CD4-positive, alpha-beta T cell treated with Interferon gamma for 1 hour (primary cell): ENCODE results near the gene PRSS57.
"Not testable (repeated sequence)": the region's sequence is repeated elsewhere in the genome, so short reads cannot be mapped to it uniquely, and the experiment has no call there.

Experiments used
- DNase-seq: peaks from one replicate; pipeline ENCODE4 v3.0.0-alpha.2; 2020

PRSS57 gene

DNA sequence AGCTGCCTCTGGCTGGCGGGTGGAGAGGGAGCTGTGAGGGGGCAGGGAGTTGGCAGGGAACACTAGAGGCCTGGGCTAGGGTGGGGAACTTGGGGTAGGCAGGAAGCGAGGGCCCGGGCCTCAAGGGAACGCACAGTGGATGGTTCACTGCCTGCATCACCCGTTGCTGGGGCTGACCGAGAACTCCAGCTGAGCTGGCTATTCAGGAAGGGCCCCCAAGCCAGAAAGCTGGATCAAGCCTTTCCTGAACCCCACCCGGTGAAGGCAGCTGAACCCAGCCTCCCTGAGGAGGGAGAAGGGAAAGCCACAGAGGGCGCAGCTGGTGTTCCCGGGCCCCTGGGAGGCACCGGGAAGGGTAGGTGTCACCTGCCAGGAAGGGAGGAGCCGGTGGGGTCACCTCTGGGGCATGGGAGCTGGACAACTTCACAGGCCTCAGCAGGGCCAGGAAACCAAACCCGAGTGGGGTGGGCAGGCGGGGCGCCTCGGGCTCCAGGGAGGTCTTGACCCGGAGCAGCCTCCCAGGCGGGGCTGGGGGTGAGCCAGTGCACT is 27.4 kb upstream of the PRSS57 start:
- DNase-seq: no peak

DNA sequence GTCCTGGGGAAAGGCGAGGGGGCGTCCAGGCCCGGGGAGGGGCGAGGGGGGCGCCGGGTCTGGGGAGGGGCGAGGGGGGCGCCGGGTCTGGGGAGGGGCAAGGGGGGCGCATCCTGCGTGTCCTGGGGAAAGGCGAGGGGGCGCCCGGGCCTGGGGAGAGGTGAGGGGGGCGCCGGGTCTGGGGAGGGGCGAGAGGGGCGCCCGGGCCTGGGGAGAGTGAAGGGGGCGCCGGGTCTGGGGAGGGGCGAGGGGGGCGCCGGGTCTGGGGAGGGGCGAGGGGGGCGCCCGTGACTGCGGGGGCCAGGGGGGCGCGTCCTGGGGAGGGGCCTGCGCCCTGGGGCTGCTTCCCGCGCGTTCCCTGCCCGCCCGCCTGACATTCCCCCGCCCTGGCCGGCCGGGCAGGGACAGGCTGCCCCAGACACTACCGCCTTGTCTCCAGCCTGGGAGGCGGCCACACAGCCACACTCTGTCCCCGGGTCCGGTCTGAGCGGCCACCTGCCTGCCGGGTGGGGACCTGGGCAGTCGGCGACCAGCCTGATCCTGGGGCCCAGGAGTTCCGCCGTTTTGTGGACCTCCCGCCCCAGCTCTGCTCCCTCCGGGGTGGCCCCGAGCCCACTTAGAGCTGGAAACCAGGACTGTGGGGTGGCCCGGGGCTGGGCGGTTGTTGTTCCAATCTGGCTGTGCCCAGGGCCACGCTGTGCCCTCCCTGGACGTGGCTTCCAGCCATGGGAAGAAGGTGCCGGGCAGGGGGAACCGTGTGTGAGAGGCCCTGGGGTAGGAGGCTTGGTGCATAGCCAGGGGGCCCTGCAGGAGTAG is 25.3 kb upstream of the PRSS57 start:
- DNase-seq: no peak

DNA sequence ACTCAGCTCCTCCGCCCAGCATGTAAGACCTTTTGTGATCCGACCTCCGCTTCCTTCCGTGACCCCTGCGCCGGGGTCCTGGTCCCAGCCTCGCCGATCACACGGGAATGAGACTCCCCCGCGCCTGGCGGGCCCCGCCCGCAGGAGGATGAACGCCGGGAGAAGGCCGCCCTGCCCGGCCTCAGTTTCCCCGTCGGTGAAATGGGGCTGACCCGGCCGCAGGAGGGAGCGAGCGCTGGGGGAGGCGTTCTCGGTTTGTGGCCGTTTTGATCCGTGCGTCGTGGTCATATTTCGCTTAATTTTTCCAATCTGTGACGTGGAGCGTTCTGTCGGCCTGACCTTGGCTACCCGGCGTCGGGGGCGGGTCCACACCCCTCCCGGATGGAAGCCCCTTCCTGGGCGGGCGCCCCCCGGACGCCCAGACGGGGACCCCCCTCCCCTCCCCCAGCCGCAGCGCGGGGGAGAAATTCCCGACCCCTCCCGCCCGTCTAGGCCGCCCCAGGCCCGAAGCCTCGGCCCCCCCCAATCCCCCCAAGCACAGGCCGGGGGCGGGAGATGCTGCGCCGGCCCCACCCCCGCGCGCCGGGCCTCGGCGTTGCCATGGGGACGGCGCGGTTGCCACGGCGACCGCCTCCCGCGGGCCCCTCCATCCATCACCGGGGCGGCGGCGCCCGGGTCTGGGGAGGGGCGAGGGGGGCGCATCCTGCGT is 24.5 kb upstream of the PRSS57 start:
- no peak for DNase-seq

DNA sequence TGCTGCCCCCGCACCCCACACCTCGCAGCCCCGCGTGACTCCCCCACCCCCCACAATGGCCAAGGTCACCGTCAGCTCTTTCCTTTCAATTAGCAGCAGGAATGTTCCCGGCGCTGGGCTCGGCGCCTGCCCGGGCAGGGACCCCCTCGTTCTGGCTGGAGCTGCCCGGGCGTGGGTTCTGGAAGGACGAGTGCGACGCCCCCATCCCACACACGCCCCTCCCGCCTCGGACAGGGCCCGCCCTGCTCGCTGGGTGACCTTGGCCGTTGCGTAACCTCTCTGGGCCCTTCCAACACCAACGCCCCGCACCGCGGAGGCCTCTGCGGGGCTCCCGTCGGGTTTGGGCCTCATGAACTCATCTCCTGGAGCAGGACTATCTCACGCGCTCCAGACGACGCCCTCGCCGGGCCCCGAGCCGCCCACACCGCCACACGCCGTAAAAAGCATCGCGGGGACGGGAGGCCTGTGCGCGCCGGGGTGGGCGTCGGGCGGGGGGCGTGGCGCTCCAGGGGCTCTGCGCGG is 23.8 kb upstream of the PRSS57 start:
- no peak for DNase-seq

DNA sequence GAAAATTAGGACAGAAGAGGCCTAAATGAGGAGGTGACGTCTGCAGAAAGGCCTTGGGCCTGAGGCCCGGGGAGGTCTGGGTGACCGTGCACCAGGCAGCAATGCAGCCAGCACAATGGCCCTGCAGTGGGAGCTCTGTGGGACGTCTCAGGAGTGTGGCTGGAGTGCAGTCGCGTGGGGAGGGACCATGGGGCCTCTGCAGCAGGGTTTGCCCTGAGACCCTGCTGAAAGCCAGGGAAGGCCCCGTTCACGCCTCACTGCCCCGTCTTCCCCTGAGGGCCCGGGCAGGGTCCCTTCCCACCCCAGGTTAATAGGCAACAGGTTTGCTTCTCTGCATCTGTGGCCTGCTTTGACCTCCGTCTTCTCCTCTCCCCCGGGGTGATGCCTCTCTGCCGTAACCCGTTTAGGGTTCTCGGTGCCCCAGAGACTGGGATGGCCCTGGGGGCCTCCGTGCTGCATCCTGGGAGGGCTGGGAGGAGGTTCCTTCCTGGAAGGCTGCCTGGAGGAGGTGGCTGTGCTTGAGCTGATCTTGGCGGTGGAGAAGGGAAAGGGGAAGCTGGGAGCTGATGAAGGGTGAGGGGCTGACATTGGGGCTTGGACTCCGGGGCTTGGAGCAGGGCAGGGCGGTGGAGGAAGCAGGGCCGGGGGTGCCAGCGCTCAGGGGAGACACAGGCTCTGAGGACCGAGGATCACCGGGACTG is 23.1 kb upstream of the PRSS57 start:
- DNase-seq: no peak

DNA sequence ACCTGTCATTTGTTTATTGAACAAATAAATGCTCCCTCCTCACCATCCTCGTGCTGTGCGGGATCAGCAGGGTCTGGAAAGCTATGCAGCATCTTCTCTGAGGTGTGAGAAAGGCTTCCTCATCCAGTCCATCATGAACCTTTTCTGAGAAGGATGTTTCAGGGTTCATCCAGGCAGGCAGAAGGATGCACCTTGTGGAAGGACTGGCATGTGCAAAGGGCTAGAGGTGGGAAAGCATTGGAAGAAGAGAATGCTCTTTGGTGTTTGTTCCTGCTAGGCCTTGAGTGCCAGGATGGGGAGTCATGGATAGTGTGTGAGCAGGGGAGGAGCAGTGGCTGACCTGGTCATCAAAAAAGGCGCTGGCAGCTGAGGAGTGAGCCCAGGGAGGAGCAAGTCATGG is 20.1 kb upstream of the PRSS57 start:
- no peak for DNase-seq

DNA sequence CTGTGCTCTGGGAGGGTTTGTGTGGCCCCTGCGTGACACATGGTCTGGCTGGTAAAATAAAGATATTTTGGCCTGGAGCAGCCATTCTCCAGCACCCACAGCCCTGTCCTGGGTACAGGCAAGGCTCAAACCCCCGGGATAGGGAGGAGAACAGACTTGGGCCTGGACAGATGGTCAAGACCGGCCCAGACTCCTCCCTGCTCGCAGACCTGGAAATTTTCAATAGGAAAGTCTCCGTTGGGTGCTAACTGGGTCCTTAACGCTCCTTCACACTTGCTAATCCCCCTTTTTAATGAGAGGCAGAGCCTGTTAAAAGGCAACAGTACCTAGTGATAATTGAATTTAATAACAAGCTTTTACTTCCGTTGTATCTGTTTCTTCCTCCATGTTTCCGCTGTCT is 16.0 kb upstream of the PRSS57 start:
- DNase-seq: no peak

DNA sequence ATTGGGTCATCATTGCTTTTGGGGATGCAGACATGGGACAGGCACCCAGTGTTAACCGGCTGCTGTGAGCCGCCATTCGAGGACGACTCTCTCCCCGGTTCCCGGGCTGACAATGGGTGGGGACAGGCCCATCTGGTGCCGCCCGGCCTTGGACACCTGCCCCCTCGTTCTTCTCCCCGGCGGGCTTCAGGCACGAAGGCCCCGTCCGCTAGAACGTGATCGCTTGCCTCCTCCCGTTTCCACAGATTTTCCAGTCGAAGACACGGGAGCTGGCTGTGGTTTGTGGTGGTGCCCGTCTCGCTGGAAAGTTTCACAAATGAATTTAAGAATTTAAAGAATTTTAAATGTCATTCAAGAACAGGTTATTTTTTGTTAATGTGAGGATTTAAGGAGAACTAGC is 15.5 kb upstream of the PRSS57 start:
- no peak for DNase-seq

DNA sequence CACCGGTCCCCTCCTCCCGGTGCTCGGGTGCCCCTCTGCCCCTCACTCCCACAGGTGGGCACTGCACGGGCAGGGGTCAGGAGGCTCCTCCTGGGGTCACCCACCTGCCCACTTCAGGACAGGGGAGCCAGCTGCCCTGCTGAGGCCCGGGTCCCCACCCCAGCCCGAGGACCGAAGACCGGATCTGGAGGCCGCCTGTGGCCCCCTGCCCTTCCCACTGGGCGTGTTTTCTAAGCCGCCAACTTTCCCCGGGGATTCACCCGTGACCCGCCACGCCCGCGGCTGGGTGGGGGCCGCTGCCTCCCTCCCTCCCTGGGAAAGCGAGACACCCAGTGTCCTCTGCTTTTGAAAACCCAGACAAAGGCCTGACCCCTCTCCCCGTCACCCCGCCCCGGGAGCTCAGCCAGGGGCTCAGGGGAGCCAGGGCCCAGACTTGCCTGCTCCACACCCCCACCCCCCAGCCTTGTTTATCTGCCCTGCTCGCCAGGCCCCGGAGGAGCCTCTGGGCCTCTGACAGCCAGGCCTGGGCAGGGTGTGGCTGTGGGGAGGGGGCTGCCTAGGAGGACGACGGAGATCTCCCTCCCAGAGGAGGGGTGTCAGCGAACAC is 14.8 kb upstream of the PRSS57 start:
- DNase-seq: no peak

DNA sequence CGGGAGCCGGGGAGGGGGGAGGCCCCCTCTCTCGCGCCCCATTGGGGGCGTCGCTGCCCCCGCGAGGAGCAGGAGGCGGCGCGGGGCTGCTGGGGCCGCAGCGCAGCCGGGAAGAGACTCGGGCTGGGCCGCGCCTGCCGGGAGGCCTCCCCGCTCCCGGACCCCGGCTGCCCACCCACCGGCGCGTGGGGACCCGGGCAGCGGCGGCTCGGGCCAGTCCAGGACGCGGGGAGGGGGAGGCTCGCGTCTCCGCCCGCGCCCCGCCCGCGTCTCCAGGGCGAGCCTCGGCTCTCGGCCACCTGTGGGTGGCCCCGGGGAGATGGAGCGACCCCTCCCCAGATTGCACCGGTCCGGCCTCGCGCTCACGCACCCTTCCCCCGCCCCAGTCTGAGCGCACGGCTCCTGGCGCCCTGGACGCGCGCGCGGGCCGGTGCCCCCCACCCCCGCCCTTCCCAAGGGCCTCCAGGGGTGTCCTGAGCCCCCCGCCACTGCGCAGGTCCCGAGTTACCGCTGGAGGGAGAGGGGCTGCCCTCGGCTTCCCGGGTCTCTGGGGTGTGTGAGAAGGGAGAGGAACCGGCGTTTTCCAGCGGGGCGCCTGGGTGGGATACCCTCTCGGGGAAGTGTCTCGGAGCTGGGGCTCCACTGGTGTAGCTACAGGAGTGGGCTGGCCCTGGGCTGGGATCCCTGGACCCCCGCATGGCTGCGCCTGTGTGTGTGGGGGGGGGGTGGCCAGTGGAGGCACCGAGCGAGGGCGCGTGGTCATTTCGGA is 14.1 kb upstream of the PRSS57 start:
- no peak for DNase-seq

DNA sequence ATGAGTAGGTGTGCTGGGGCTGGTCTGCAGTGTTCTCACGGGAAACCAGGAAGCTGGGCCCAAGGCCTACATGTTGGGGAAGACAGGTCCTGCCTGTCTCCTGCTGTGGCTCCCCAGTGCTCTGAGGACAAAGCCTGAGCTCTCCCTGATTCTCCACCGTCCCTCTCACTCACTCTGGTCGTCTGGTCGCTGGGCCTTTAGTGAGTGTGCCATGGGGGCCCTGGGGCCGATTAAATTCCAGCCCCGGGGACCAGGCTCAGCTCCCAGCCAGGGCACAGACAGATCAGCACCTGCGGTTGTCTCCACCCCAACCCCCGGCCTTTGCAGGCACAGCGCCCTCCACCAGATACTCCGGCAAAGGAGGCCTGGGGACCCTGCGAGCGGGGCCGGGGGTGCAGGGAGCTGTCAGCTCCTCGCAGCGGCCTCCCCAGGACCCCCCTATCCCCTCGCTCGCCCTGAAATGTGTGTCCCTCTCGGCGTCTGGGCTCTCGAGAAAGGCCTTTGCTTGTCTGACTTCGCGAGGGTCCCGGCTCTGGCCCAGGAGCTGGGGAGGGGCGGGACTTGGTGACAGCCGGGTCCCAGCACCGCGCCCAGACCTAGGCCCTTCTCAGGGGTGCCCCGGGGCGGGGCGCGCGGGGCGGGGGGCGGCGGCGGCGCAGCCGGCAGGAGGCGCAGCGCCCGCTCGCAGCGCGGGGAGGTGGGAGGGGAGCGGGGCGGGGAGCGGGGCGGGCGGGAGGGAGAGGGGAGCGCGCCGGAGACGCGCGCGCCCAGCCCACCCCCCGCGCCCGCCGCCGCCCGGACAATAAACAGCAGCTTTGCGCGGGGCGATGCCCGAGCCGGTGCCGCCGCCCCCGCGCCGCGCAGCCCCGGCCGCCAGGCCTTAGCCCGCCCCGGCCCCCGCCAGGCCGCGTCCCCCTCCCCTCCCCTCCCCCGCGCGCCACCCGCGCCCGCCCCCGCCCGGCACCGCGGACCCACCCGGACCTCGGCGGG is 13.2 kb upstream of the PRSS57 start, which contains the start of gene PALM:
Gene PALM (plus strand): TSS at position 782 of the 990 bp plus-strand sequence. CDS start 212 bp downstream, outside the sequence.
- no peak for DNase-seq

DNA sequence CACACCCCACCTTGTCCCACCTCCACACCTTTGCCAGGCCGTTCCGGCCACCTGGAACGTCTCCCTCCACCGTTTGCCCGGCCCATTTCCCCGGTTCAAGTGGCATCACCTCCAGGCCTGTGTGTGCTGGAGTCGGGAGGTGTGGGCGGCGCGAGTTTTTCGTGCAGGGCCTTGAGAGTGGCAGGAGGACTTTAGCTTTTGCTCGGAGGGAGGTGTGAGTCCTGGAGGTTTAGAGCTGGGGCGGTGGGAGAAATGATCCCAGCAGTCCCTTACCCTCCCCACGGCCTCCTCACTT is 9.1 kb upstream of the PRSS57 start:
- no peak for DNase-seq

DNA sequence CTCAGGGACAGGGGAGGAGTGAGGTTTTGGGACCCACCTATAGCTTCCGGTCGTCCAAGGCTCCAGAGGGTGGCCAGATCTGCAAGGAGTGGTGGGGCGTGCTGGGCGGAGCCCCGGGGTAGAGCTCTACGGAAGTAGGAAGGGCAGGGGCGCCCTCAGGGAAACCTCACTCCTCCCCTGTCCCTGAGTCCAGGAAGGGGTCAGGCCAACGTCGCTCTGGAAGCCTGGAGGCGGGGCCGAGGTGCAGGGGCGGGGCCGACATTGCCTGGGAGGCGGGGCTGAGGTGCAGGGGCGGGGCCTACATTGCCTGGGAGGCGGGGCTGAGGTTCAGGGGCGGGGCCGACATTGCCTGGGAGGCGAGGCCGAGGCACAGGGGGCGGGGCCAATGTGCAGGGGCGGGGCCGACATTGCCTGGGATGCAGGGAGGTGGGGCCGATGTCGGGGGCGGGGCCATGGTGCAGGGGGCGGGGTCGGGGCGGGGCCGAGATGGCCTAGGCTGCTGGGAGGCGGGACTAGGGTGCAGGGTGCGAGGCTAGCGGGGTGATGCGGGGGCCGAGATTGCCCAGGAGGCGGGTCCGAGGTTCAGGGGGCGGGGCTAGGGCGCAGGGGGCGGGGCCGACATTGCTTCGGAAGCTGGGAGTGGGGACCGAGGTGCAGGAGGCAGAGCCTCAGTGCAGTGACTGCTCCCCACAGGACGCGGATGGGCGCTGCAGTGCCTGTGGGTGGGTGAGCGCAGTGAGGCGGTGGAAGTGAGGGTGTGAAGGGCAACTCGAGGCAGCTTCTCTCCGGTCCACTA is 8.6 kb upstream of the PRSS57 start:
- DNase-seq: peak; percentile 77

DNA sequence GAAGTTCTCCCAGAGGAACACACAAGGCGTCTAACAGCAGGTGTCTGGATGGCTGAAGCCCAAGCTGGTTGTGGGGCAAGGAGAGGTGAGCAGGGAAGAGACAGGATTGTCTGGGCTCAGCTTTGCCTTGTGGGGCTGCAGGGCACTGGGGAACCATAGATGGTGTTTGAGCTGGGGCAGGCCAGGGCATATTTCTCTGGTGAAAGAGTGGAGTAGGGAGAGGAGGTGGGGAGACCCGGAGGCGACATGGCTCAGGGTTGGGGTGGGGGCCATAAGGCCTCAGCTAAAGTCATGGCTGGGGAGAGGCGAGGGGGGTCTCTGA is 8.0 kb upstream of the PRSS57 start:
- DNase-seq: no peak

DNA sequence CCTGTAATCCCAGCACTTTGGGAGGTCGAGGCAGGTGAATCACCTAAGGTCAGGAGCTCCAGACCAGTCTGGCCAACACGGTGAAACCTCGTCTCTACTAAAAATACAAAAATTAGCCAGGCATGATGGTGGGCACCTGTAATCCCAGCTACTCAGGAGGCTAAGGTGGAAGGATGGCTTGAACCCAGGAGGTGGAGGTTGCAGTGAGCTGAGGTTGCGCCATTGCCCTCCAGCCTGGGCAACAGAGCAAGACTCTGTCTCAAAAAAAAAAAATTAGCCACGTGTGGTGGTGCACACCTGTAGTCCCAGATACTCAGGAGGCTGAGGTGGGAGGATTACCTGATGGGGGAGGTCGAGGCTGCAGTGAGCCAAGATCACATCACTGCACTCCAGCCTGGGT is 7.6 kb upstream of the PRSS57 start:
- not testable (repeated sequence) for DNase-seq

DNA sequence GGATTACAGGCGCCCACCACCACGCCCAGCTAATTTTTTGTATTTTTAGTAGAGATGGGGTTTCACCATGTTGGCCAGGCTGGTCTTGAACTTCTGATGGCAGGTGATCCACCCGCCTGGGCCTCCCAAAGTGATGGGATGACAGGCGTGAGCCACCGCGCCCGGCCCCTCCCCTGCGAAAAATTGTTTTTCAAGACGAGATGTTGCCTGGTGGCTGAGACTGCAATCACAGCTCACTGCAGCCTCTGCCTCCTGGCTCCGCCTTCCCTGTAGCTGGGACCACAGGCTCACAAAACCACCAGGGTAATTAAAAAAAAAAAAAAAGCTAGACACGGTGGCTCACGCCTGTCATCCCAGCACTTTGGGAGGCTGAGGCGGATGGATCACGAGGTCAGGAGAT is 4.6 kb upstream of the PRSS57 start:
- peak; percentile 13 for DNase-seq

DNA sequence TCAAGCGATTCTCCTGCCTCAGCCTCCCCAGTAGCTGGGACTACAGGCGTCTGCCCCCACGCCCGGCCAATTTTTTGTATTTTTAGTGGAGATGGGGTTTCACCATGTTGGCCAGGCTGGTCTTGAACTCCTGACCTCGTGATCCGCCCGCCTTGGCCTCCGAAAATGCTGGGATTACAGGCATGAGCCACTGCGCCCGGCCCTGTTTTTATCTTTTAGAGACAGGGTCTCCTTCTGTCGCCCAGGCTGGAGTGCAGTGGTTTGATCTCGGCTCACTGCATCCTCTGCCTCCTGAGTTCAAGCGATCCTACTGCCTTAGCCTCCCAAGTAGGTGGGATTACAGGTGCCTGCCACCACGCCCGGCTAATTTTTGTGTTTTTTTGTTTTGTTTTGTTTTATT is 3.3 kb upstream of the PRSS57 start:
- not testable (repeated sequence) for DNase-seq

DNA sequence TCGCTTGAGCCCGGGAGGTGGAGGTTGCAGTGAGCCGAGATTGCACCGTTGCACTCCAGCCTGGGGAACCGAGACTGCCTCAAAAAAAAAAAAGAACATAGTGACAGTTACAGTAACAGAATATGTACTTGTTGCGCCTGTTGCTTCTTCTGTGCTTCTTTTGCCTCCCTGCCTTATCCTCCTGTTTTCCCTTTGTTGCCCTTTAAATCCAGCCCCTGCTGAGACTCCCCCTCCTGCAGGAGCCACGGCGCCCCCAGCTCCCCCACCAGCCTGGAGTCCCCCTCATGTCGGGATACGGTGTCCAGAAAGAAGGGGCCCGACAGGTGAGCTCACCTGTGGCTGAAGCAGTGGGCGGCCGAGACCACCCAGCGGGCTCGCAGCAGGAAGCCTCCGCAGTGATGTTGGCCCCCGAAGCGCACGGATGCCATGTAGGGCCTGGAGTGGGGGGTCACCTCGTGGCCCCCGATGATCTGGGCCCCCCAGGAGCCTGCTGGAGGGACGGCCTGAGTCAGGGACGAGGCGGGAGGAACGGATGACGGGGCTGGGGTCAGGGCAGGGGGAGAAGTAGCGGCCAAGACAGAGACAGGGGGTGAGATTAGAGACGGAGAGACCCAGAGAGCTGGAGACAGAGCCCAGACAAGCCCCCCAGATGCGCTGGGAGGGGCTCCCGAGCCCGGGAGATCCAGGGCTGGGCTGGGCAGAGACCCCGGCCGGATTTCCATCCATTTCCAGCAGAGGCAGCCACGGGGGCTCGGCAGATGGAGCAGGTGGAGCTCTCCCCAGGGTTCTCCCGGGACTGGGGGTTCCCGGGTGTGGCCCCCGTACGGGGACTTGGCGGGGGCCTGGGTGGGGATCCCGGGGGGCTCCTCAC is 536 bp downstream of the PRSS57 start:
- DNase-seq: no peak

DNA sequence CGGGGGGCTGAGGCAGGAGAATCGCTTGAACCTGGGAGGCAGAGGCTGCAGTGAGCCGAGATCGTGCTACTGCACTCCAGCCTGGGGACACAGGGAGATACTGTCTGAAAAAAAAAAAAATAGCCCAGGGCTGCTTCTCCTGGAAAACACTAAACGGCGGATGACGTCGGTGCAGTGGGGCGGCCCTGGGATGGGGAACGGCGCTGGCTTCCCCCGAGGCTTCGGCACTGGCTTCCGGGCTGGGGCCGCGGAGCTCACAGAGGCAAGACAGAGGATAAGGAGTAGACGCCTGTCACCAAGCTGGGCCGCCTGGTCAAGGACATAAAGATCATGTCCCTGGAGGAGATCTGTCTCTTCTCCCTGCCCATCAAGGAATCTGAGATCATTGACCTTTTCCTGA is 5.0 kb downstream of the PRSS57 start:
- DNase-seq: no peak
